GM06990 (cell line): ENCODE data around the gene TREML2.

Experiments
- DNase-seq: peaks from one replicate; pipeline ENCODE4 v3.0.0-alpha.2; 2011; ENCODE audit not compliant: insufficient read length; ENCODE audit errors: extremely low read depth
- H3K27me3 ChIP-seq: replicated peaks from 2 replicates; pipeline ENCODE4 v1.6.0; 2011; ENCODE audit warnings: low read length; ENCODE audit not compliant: control insufficient read depth, insufficient read depth
- H3K36me3 ChIP-seq: 2 replicates; pipeline ENCODE4 v1.5.1; 2011; ENCODE audit warnings: low read length; ENCODE audit not compliant: control insufficient read depth, insufficient read depth
- H3K4me3 ChIP-seq: replicated peaks from 2 replicates; pipeline ENCODE4 v1.5.1; 2011; ENCODE audit warnings: low read depth, mild to moderate bottlenecking, control low read depth, low read length
- CTCF ChIP-seq: IDR thresholded peaks from 2 replicates; pipeline ENCODE4 v1.5.1; 2011; ENCODE audit warnings: low read length, control low read depth, mild to moderate bottlenecking, inconsistent platforms; ENCODE audit not compliant: insufficient read depth, poor library complexity, severe bottlenecking

TREML2 gene

GRCh38 chr6:41157323-41157722, 43.6 kb downstream of the TREML2 start:
- no peak for DNase-seq
- peaks cover 1% of the 10 kb centered on the region for H3K27me3 ChIP-seq

GRCh38 chr6:41156771-41157170, 44.2 kb downstream of the TREML2 start:
- peaks cover 1% of the 10 kb centered on the region for H3K27me3 ChIP-seq
- no peak for TF ChIP-seq CTCF
- DNase-seq = no peak
- no peaks in the 10 kb centered on the region for H3K36me3 ChIP-seq
- H3K4me3 ChIP-seq = no peak overlapping the region

More at GRCh38 chr6:41157323-41157722, 43.6 kb downstream of the TREML2 start:
- TF ChIP-seq CTCF = no peak
- Histone ChIP-seq H3K4me3 (no peak overlapping the region), H3K36me3 (no peaks in the 10 kb centered on the region)

- no peak for DNase-seq
- Histone ChIP-seq H3K4me3 (no peak overlapping the region), H3K27me3 (peaks cover 1% of the 10 kb centered on the region), H3K36me3 (no peaks in the 10 kb centered on the region)
- no peak for TF ChIP-seq CTCF
Observed at GRCh38 chr6:41156001-41156400, 44.9 kb downstream of the TREML2 start.

GRCh38 chr6:41155132-41155805, 45.7 kb downstream of the TREML2 start:
- H3K36me3 ChIP-seq = no peaks in the 10 kb centered on the region
- H3K4me3 ChIP-seq = no peak overlapping the region
- TF ChIP-seq CTCF = no peak
- DNase-seq = no peak
- H3K27me3 ChIP-seq = peaks cover 1% of the 10 kb centered on the region; the same call in 1 of the 2 replicates

GRCh38 chr6:41153992-41154625, 46.8 kb downstream of the TREML2 start, which contains the start of gene TREML1:
TSS of gene TREML1 (minus strand) at chr6:41154347. CDS start at chr6:41154288, 59 bp downstream.
- Histone ChIP-seq H3K4me3 (no peak within 1 kb of the TSS), H3K36me3 (no peaks in the 10 kb centered on the region), H3K27me3 (no peaks in the 10 kb centered on the region)
- TF ChIP-seq CTCF = no peak
- DNase-seq = no peak
